Panc1 (cell line): Measurements from ENCODE around the gene TRIP4. TPM values are rescaled to one million over a fixed set of nuclear protein-coding genes. Genes with fewer than 3 reads are reported as not detected.

Experiments
- ATAC-seq: fragments of 200-7000 bp; cut with Tn5 transposase; 2 replicates; pipeline ENCODE4 v1.9.1; 2020; ENCODE audit warnings: mild to moderate bottlenecking, moderate library complexity
- BruUV-seq: library from RNA; stranded (reverse); fragments of 400-500 nt; replicated peaks from 2 replicates; lab custom pipeline; 2021; lab: Mats Ljungman, UMichigan
- CTCF ChIA-PET: fragments of 300-600 bp; sonication (Branson Sonifier 250); formaldehyde crosslinking; loops from one replicate; lab custom pipeline; 2022; ENCODE audit warnings: antibody characterized with exemption; lab: Charles Lee
- POLR2A ChIA-PET: fragments of 300-600 bp; sonication (Branson Sonifier 250); formaldehyde crosslinking; loops from one replicate; lab custom pipeline; 2022; ENCODE audit warnings: antibody characterized with exemption; lab: Charles Lee
- DNase-seq: peaks from one replicate; pipeline ENCODE4 v3.0.0-alpha.2; 2010; ENCODE audit warnings: low read depth, low spot score
- H3K27ac ChIP-seq: 2 replicates; pipeline ENCODE4 v1.5.1; 2011; ENCODE audit warnings: mild to moderate bottlenecking, low read length, inconsistent platforms
- H3K27me3 ChIP-seq: fragments of 200-500 bp; sonication (Bioruptor generic); 2 replicates; pipeline ENCODE4 v1.6.0; 2014; ENCODE audit warnings: low read length, inconsistent platforms; ENCODE audit not compliant: control insufficient read depth, insufficient read depth
- H3K36me3 ChIP-seq: fragments of 200-500 bp; sonication (Bioruptor generic); 2 replicates; pipeline ENCODE4 v1.5.1; 2014; ENCODE audit warnings: inconsistent platforms, mild to moderate bottlenecking, low read length, moderate library complexity; ENCODE audit not compliant: control insufficient read depth, insufficient read depth
- H3K4me1 ChIP-seq: 2 replicates; pipeline ENCODE4 v1.5.1; 2011; ENCODE audit warnings: inconsistent platforms, mild to moderate bottlenecking, low read length, moderate library complexity; ENCODE audit not compliant: control insufficient read depth, insufficient read depth
- H3K4me3 ChIP-seq, 2 experiments: 2 replicates each; pipeline ENCODE4 v1.5.1; 2011 to 2012; ENCODE audit warnings: low read depth in 2 of 2, low read length in 2 of 2, mild to moderate bottlenecking in 2 of 2, inconsistent platforms in 1 of 2, moderate library complexity in 1 of 2
- H3K9me3 ChIP-seq: fragments of 200-500 bp; sonication (Bioruptor generic); 2 replicates; pipeline ENCODE4 v1.5.1; 2014; ENCODE audit warnings: low read depth, mild to moderate bottlenecking, inconsistent platforms, low read length, moderate library complexity; ENCODE audit not compliant: control insufficient read depth, insufficient read depth
- POLR2AphosphoS5 ChIP-seq: IDR thresholded peaks from 2 replicates; pipeline ENCODE4 v1.6.1; 2012; ENCODE audit warnings: mild to moderate bottlenecking, low read depth, low read length, moderate library complexity
- SIN3A ChIP-seq: IDR thresholded peaks from 2 replicates; pipeline ENCODE4 v1.6.1; 2012; ENCODE audit warnings: low read depth, mild to moderate bottlenecking, low read length, moderate library complexity, borderline replicate concordance; ENCODE audit not compliant: insufficient read depth
- TCF7L2 ChIP-seq: IDR thresholded peaks from 2 replicates; pipeline ENCODE4 v1.6.1; 2011; ENCODE audit warnings: mild to moderate bottlenecking, low read depth, low read length, inconsistent platforms
- in situ Hi-C: cut with HindIII; loops from 2 replicates; pipeline ENCODE4 v1.10.0; 2016; ENCODE audit warnings: low sequenced_read_pairs, low pct_unique_long_range_greater_than_20kb
- intact Hi-C: fragments of 100-400 bp; cut with micrococcal nuclease; formaldehyde crosslinking; loops from one replicate; pipeline ENCODE4 v1.10.0; 2022; ENCODE audit not compliant: unreplicated experiment
- total RNA-seq: library from RNA; stranded (reverse); gene quantifications from one replicate; pipeline ENCODE4 v1.2.1, GENCODE V29; 2021; ENCODE audit not compliant: unreplicated experiment
- TF ChIP-seq, protein P1 (sequence below): fragments of 450-650 bp; IDR thresholded peaks from 2 replicates; pipeline ENCODE4 v1.5.1; 2017; ENCODE audit warnings: mild to moderate bottlenecking
- TF ChIP-seq, protein P2 (sequence below), 2 experiments: IDR thresholded peaks; 2 replicates each; pipeline ENCODE4 v1.6.1; 2011 to 2012; ENCODE audit warnings: low read depth in 2 of 2, control low read depth in 1 of 2, low read length in 1 of 2, mild to moderate bottlenecking in 1 of 2, moderate library complexity in 1 of 2; ENCODE audit not compliant: insufficient read depth in 1 of 2

Gene TRIP4
- total RNA-seq, 1 experiment from 2014 or later, result 42.8 TPM

DNA sequence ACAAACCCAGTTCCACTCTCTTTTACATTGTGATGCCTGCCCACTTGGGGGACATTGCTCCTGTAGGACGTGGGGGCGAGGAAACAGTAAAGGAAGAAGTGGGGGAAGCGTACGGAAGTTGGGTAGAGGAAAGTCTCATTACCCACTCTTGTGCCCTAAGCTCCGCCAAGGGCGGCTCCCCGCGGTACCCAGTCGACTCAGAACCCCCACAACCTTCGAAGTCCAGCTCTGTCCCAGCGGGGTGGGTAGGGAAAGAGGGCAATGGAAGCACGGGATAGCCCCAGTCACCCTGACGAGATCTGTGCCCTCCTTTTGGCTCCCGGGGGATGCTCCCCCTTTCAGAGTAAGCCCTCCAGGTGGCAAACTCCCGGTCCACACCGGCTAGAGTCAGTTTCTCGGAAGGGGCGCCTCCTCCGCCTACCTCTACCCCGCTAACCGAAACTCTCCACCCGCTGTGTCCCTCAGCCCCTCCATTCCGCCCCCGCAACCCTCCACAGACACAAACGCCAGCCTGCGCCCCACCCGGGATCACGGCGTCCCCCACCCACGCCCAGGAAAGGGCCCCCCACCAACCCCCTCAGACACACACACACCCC lies 32.2 kb upstream of the TRIP4 start:
- POLR2A ChIA-PET, result interaction anchor here (0.6 kb wide), 2 partner anchors 36 to 194 kb away, joined by 3 to 5 read pairs; no protein-coding TSS in a partner anchor

DNA sequence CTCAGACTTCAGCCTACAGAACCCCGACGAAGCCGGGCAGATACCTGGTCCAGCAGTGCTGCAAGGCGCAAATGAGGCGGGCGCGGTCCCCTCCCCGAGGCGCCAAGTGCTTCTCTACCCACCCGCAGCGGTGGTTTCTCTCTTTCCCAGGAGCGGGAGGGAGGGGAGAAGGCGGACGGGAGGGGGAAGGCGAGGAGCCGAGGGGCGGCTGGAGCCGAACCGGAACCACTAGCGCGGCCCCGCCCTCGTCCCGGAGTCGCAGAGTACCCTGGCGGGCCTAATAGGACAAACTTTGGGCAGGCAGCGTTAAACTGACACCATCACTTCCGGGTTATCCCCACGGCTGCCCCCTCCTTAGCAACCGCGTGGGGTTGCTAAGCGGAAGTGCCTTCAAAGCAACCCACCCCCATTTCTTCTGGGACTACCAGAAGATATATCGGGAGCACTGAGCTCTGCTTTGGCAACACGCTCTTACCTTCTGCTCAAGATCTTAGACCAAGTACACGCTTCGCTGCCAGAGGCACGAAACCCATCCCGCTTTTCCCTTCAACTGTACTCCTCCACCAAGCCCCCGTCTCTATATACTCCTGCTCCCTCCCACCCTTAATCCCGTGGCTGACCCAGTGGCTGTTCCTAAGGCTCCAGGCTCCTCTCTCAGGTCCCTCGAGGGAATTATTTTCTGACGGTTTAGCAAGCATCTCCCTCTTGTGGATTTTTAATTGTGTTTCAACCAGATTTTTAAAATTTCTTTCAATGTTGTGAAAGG lies 31.5 kb upstream of the TRIP4 start, which contains the start of gene CSNK1G1:
Gene CSNK1G1 (minus strand): TSS at position 230 of the 766 bp plus-strand sequence. CDS start 55,674 bp downstream, outside the sequence.
- DNase-seq, result peak; percentile 92
- ATAC-seq, result peak; percentile 99
- POLR2A ChIA-PET, result interaction anchor here (0.6 kb wide), 2 partner anchors 17 to 195 kb away, joined by 3 read pairs; no protein-coding TSS in a partner anchor
- Histone ChIP-seq H3K36me3 (no peaks in the 10 kb centered on the region), H3K4me1 (peaks cover 9% of the 10 kb centered on the region), H3K9me3 (no peaks in the 10 kb centered on the region), H3K27ac (peak within 1 kb of the TSS; percentile 92), H3K4me3 (peak within 1 kb of the TSS; percentile 73 to 97), H3K27me3 (no peaks in the 10 kb centered on the region)
- TF ChIP-seq, protein P1, sequence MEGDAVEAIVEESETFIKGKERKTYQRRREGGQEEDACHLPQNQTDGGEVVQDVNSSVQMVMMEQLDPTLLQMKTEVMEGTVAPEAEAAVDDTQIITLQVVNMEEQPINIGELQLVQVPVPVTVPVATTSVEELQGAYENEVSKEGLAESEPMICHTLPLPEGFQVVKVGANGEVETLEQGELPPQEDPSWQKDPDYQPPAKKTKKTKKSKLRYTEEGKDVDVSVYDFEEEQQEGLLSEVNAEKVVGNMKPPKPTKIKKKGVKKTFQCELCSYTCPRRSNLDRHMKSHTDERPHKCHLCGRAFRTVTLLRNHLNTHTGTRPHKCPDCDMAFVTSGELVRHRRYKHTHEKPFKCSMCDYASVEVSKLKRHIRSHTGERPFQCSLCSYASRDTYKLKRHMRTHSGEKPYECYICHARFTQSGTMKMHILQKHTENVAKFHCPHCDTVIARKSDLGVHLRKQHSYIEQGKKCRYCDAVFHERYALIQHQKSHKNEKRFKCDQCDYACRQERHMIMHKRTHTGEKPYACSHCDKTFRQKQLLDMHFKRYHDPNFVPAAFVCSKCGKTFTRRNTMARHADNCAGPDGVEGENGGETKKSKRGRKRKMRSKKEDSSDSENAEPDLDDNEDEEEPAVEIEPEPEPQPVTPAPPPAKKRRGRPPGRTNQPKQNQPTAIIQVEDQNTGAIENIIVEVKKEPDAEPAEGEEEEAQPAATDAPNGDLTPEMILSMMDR, result no peak
- TF ChIP-seq POLR2AphosphoS5 (peak; percentile 95), TCF7L2 (peak; percentile 82), SIN3A (peak; percentile 98)
- TF ChIP-seq, protein P2, sequence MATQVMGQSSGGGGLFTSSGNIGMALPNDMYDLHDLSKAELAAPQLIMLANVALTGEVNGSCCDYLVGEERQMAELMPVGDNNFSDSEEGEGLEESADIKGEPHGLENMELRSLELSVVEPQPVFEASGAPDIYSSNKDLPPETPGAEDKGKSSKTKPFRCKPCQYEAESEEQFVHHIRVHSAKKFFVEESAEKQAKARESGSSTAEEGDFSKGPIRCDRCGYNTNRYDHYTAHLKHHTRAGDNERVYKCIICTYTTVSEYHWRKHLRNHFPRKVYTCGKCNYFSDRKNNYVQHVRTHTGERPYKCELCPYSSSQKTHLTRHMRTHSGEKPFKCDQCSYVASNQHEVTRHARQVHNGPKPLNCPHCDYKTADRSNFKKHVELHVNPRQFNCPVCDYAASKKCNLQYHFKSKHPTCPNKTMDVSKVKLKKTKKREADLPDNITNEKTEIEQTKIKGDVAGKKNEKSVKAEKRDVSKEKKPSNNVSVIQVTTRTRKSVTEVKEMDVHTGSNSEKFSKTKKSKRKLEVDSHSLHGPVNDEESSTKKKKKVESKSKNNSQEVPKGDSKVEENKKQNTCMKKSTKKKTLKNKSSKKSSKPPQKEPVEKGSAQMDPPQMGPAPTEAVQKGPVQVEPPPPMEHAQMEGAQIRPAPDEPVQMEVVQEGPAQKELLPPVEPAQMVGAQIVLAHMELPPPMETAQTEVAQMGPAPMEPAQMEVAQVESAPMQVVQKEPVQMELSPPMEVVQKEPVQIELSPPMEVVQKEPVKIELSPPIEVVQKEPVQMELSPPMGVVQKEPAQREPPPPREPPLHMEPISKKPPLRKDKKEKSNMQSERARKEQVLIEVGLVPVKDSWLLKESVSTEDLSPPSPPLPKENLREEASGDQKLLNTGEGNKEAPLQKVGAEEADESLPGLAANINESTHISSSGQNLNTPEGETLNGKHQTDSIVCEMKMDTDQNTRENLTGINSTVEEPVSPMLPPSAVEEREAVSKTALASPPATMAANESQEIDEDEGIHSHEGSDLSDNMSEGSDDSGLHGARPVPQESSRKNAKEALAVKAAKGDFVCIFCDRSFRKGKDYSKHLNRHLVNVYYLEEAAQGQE (IDR thresholded peaks at IDR 0.05; ENCODE audit: insufficient read depth in 1 of 2, low read depth in 2 of 2, low read length in 1 of 2), result no peak
- CTCF ChIA-PET, result interaction anchor here (0.5 to 1.2 kb wide), 5 partner anchors 36 to 144 kb away, joined by 3 to 9 read pairs (median 4); no protein-coding TSS in a partner anchor
- no TSS peak for BruUV-seq
- in situ Hi-C loops, result no loop called here
- intact Hi-C loops, result loop anchor here (5.0 kb wide), 1 partner anchor 144 kb away; no protein-coding TSS in a partner anchor

More for the DNA sequence above, 32.2 kb upstream of the TRIP4 start:
- ATAC-seq, result peak; percentile 54
- TF ChIP-seq POLR2AphosphoS5 (no peak), TCF7L2 (no peak), SIN3A (no peak)
- TF ChIP-seq, protein P1, result no peak
- TF ChIP-seq, protein P2 (IDR thresholded peaks at IDR 0.05; ENCODE audit: insufficient read depth in 1 of 2, low read depth in 2 of 2, low read length in 1 of 2), result no peak
- no peaks in the 10 kb centered on the region for H3K27me3 ChIP-seq
- CTCF ChIA-PET, result interaction anchor here (0.5 to 1.2 kb wide), 3 partner anchors 96 to 143 kb away, joined by 3 to 9 read pairs (median 8); no protein-coding TSS in a partner anchor
- H3K36me3 ChIP-seq, result no peaks in the 10 kb centered on the region
- BruUV-seq, result TSS peak; percentile 79
- in situ Hi-C loops, result no loop called here
- intact Hi-C loops, result loop anchor here (5.0 kb wide), 1 partner anchor 143 kb away; no protein-coding TSS in a partner anchor
- peak overlapping the region; percentile 86 for H3K27ac ChIP-seq
- peak overlapping the region; percentile 73 to 97 for H3K4me3 ChIP-seq
- DNase-seq, result no peak
- peaks cover 9% of the 10 kb centered on the region for H3K4me1 ChIP-seq
- H3K9me3 ChIP-seq, result no peaks in the 10 kb centered on the region
